Loucy (cell line): ENCODE data around the gene LRRC38.

Experiments
- EZH2phosphoT487 ChIP-seq: fragments of 200-600 bp; IDR thresholded peaks from 2 replicates; pipeline ENCODE4 v1.6.1; 2018; ENCODE audit warnings: antibody characterized with exemption, mild to moderate bottlenecking, moderate library complexity, borderline replicate concordance
- TF ChIP-seq, protein P1 (sequence below): fragments of 200-600 bp; sonication (generic); conservative IDR thresholded peaks from 2 replicates; pipeline ENCODE4 v1.5.1; 2014; ENCODE audit warnings: mild to moderate bottlenecking, antibody characterized with exemption, low read length

DNA sequence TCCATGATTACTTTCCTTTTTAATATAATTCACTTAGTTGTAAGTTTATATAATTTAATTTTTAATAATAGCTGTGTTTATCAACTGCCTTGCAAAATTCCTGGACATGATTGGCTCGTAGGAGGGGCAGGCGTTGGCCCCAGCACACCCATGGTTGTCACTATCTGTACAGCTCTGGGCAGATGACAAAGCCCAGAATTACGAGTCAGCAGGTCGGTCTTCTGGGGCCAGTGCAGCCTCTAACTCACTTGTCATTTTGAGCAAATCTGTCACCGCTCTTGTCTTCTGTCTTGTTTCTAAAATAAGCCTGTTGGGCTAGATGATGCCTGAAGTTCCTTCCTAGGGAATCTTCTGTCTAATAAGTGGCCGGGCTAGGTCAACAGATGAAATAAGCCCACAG lies 21.4 kb upstream of the LRRC38 start:
- TF ChIP-seq, protein P1, sequence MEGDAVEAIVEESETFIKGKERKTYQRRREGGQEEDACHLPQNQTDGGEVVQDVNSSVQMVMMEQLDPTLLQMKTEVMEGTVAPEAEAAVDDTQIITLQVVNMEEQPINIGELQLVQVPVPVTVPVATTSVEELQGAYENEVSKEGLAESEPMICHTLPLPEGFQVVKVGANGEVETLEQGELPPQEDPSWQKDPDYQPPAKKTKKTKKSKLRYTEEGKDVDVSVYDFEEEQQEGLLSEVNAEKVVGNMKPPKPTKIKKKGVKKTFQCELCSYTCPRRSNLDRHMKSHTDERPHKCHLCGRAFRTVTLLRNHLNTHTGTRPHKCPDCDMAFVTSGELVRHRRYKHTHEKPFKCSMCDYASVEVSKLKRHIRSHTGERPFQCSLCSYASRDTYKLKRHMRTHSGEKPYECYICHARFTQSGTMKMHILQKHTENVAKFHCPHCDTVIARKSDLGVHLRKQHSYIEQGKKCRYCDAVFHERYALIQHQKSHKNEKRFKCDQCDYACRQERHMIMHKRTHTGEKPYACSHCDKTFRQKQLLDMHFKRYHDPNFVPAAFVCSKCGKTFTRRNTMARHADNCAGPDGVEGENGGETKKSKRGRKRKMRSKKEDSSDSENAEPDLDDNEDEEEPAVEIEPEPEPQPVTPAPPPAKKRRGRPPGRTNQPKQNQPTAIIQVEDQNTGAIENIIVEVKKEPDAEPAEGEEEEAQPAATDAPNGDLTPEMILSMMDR = no peak
- no peak for TF ChIP-seq EZH2phosphoT487
